Urinary bladder (tissue), 4 donors: ENCODE results near the gene TBL1Y. TPM values are rescaled to one million over a fixed set of nuclear protein-coding genes. Genes with fewer than 3 reads are reported as not detected.
"Not testable (repeated sequence)": the region's sequence is repeated elsewhere in the genome, so short reads cannot be mapped to it uniquely, and the experiment has no call there.

ENCODE experiments used
- DNase-seq: peaks from one replicate; pipeline ENCODE4 v3.0.0-alpha.2; 2015; ENCODE audit errors: extremely low spot score
- H3K27ac ChIP-seq: one replicate; pipeline ENCODE4 v1.5.1; 2013; ENCODE audit warnings: low read depth, mild to moderate bottlenecking, moderate library complexity
- H3K36me3 ChIP-seq: one replicate; pipeline ENCODE4 v1.6.1; 2013; ENCODE audit warnings: mild to moderate bottlenecking, moderate library complexity; ENCODE audit not compliant: insufficient read depth
- H3K4me1 ChIP-seq: one replicate; pipeline ENCODE4 v1.6.1; 2013; ENCODE audit warnings: mild to moderate bottlenecking, moderate library complexity; ENCODE audit not compliant: insufficient read depth
- H3K4me3 ChIP-seq: one replicate; pipeline ENCODE4 v1.5.1; 2013; ENCODE audit warnings: low read depth, low read length
- WGBS: extraction: QIAGEN DNeasy Blood & Tissue Kit; methylation state at CpG from one replicate; pipeline ENCODE4 v1.1.7; 2013; 5-methylcytosine and 5-hydroxymethylcytosine counted together
- polyA plus RNA-seq: library from polyadenylated mRNA; stranded (reverse); fragments of 200-250 nt; gene quantifications from one replicate; pipeline ENCODE4 v1.2.3, GENCODE V29; 2013
- total RNA-seq: library from RNA; depleted of rRNA; stranded (reverse); fragments of >200 nt; gene quantifications from one replicate; pipeline ENCODE4 v1.2.3, GENCODE V29; 2014
- donor health status: healthy with polysubstance abuse.
- donor health status: healthy.

Gene TBL1Y
- total and polyA plus RNA-seq, 2 donors: 0.25 TPM; not detected in 1

DNA sequence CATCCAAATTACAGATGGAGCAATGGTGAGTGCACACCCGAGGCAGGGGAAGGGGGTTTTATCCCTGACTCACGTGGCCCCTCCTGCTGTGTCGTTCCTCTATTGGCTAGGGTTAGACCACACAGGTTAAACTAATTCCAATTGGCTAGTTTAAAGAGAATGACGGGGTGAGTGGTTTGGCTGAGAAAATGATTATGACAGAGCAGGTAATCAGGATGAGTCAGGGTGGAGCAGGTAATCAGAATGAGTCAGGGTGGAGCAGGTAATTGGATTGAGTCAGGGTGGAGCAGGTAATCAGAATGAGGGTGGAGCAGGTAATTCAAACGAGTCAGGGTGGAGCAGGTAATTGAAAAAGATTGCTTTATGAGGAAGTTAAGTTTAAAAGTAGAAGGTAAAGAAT lies 146.4 kb downstream of the TBL1Y start:
- 72% methylated on average over 5 of the region's 5 CpGs for WGBS
- H3K36me3 ChIP-seq: no peaks in the 10 kb centered on the region
- no peak overlapping the region for H3K4me3 ChIP-seq
- H3K4me1 ChIP-seq: no peaks in the 10 kb centered on the region
- no peak overlapping the region for H3K27ac ChIP-seq
- no peak for DNase-seq

DNA sequence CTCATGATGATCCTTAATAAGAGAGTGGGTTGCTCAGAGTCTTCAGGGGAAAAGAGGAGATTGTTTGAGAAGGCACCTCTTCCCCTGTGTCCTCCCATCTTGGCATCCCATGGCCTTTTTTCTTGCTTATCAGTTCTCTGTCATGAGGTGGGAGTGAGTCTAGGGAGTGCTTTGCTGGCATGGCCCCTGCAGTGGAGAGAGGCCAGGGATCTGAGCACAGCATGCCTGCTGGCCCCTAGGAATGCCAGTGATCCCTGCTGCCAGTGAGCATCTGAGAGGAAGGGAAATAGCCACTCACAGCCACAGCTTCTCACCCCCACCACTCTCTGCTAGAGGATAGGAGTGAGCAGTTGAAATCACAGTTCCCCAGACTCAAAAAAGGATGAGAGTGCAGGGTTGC lies 168.2 kb downstream of the TBL1Y start:
- Histone ChIP-seq H3K4me3 (no peak overlapping the region), H3K36me3 (no peaks in the 10 kb centered on the region), H3K27ac (no peak overlapping the region), H3K4me1 (peaks cover 2% of the 10 kb centered on the region)
- no peak for DNase-seq

DNA sequence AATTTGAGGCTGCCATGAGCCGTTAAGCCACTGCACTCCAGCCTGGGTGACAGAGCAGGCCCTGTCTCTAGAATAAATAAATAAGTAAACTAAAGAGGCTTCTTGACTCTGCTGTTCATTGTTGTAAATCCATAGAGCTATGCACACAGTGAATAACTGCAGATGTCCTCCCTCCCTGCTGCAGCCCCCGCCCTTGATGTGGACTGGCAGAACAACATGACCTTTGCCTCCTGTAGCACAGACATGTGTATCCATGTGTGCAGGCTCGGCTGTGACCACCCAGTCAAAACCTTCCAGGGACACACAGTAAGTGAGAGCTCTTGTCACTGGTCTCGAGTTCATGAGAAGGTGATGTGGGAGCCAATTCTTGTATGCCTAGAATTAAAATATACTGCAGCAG lies 170.1 kb downstream of the TBL1Y start:
- H3K4me3 ChIP-seq, H3K27ac ChIP-seq, H3K36me3 ChIP-seq, DNase-seq, H3K4me1 ChIP-seq: not testable (repeated sequence)
- WGBS: 86% methylated on average over 4 of the region's 4 CpGs

DNA sequence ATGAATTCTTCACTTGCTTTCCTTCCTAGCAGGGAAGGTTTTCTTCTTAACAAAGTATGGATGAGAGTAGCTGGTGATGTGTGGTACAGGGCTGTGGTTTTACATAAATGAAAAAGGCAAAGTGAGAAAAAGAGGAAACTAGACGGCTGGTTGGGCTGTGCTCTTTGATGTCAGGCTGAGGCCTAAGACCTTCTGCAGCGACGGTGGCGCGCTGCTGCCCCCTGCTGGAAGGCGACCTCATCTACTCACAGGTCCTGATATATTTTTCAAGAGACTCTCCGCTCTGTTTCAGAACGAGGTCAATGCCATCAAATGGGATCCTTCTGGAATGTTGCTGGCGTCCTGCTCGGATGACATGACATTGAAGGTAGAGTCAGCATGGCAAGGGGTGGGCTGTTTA lies 175.1 kb downstream of the TBL1Y start:
- peak; percentile 5 for DNase-seq
- WGBS: 3% methylated on average over 10 of the region's 10 CpGs
- H3K4me1 ChIP-seq: peaks cover 2% of the 10 kb centered on the region
- H3K27ac ChIP-seq: no peak overlapping the region
- no peak overlapping the region for H3K4me3 ChIP-seq
- H3K36me3 ChIP-seq: no peaks in the 10 kb centered on the region

DNA sequence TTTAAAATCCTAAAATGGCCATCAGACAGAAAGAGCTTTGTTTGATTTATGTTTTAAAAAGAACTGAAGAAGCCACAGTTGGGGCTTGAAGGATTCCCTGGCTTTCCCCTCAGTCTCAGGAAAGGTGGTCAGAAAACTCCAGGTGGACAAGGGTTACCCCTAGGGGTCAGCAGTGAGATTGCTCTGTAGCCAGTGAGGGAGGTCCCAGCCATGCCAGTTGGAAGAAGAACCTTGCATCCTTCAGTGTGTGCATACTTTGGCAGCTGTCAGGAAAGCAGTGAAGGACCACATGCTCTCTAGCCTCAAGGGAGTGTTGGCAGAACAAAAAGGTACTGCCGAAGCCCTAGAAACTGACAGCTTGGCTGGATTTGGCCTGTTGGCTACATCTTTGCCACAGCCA lies 182.3 kb downstream of the TBL1Y start:
- 93% methylated on average over 1 of the region's 1 CpG for WGBS
- Histone ChIP-seq H3K4me3 (no peak overlapping the region), H3K36me3 (no peaks in the 10 kb centered on the region), H3K4me1 (no peaks in the 10 kb centered on the region), H3K27ac (no peak overlapping the region)
- DNase-seq: no peak

DNA sequence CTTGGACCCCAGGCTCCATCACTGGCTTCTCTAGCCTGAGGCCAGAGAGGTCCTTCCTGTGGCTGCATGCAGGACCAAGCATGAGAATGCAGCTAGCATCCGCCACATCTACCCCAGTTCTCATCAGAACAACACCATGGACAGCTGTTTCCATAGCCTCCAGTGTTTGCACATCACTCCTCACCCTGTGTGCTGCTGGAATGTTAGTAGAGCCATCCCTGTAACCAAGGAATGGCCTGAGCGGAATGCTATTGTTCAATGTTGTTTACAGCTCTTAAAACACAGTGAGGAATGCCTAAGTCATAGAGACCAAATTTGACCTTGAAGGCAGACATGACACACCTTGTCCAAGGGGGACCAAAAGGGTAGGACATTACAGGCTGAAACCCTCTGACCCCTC lies 183.9 kb downstream of the TBL1Y start:
- no peak for DNase-seq
- 98% methylated on average over 2 of the region's 2 CpGs for WGBS
- no peaks in the 10 kb centered on the region for H3K4me1 ChIP-seq
- H3K4me3 ChIP-seq: no peak overlapping the region
- no peak overlapping the region for H3K27ac ChIP-seq
- no peaks in the 10 kb centered on the region for H3K36me3 ChIP-seq

DNA sequence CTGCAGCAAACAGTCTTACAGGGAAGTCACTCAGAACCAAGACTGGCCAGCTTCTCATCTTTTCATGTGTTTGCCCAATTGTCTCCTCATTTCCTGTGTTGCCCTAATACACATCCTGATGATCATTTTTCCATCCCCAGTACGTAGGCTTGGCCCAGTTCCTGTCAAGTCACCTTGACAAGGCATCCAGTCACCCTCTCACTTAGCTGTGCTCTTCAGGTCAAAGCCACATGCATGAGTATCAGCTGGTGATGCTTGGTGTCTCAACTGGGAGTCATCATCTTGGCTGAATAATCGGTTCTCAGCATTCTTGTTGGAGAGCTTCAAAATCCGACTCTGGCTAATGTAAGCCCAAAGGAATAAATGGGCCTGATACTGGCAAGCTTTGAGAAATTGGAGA lies 186.5 kb downstream of the TBL1Y start:
- Histone ChIP-seq H3K36me3 (no peaks in the 10 kb centered on the region), H3K4me3 (no peak overlapping the region), H3K27ac (no peak overlapping the region), H3K4me1 (no peaks in the 10 kb centered on the region)
- DNase-seq: no peak
- 90% methylated on average over 3 of the region's 3 CpGs for WGBS

DNA sequence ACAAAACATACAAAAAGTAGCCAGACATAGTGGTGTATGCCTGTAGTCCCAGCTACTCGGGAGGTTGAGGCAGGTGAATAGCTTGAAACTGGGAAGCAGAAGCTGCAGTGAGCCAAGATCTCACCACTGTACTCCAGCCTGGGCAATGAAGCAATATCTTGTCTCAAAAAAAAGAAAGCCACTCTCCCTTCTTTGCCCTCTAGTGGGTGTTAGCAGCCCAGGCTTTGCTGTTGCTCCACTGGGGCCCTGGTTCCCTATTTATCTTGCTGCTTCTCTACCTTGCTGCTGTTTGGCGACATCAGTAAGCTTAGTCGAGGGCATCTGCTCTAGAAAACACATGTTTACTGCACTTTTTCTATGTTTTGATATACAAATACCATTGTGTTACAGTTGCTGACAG lies 189.2 kb downstream of the TBL1Y start:
- Histone ChIP-seq H3K36me3 (no peaks in the 10 kb centered on the region), H3K27ac (no peak overlapping the region), H3K4me1 (no peaks in the 10 kb centered on the region), H3K4me3 (no peak overlapping the region)
- no peak for DNase-seq
- 83% methylated on average over 3 of the region's 3 CpGs for WGBS

DNA sequence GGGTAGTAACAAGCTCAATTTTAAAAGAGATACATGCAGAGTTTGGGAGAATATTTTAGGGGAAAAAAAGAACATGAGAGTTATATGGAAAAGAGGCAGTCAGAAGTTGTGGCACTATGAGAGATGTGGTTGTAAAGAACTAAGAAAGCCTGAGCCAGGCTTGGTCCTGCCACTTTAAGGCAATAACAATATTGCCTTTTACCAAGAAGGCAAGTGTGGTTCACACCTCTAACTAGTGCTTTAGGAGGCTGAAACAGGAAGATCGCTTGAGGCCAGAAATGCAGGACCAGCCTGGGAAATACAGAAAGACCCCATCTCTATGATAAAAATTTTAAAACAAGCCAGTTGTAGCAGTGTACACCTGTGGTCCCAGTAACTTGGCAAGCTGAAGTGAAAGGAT lies 192.2 kb downstream of the TBL1Y start:
- H3K4me3 ChIP-seq: no peak overlapping the region
- WGBS: 89% methylated on average over 1 of the region's 1 CpG
- no peak for DNase-seq
- no peaks in the 10 kb centered on the region for H3K36me3 ChIP-seq
- no peak overlapping the region for H3K27ac ChIP-seq
- no peaks in the 10 kb centered on the region for H3K4me1 ChIP-seq

DNA sequence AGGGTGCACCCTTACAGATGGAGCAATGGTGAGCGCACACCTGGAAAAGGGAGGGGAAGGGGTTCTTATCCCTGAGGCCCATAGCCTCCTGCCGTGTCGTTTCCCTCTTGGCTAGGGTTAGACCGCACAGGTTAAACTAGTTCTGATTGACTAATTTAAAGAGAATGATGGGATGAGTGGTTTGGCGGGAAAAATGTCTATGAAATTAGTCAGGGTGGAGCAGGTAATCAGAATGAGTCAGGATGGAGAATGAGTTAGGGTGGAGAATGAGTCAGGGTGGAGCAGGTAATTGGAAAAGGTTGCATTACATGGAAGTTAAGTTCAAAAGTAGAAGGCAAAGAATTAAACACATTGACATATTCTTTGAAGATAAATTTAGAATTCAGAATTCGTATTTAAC lies 196.7 kb downstream of the TBL1Y start:
- no peak overlapping the region for H3K27ac ChIP-seq
- H3K36me3 ChIP-seq: no peaks in the 10 kb centered on the region
- no peak overlapping the region for H3K4me3 ChIP-seq
- DNase-seq: no peak
- H3K4me1 ChIP-seq: no peaks in the 10 kb centered on the region
- 95% methylated on average over 6 of the region's 6 CpGs for WGBS

DNA sequence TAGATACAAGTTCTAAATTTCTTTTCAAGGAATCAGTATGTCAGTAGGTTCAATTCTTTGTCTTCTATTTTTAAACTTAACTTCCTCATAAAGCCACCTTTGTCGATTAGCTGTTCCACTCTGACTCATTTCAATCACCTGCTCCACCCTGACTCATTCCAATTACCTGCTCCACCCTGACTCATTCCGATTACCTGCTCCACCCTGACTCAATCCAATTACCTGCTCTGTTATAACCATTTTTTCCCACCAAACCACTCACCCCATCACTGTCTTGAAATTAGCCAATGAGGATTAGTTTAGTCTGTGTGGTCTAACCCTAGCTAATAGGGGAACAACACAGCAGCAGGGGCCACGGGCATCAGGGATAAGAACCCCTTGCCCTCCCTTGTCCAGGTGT lies 199.6 kb downstream of the TBL1Y start:
- Histone ChIP-seq H3K4me3 (no peak overlapping the region), H3K36me3 (no peaks in the 10 kb centered on the region), H3K4me1 (no peaks in the 10 kb centered on the region), H3K27ac (no peak overlapping the region)
- WGBS: 85% methylated on average over 3 of the region's 3 CpGs
- no peak for DNase-seq

DNA sequence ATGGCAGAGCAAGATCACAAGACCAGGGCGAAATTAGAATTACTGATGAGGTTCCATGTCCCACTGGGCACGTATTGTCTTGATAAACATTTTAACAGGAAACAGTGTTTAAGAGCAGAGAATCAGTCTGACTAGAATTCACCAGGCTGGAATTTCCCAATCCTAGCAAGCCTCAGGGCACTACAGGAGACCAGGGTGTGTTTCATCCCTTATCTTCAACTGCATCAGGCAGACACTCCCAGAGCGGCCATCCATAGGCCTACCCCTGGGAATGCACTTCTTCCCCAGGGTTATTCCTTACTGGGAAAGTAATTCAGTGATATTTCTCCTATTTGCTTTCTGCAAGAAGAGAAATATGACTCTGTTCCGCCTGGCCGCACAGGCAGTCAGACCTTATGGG lies 205.4 kb downstream of the TBL1Y start:
- Histone ChIP-seq H3K36me3 (no peaks in the 10 kb centered on the region), H3K27ac (no peak overlapping the region), H3K4me1 (no peaks in the 10 kb centered on the region), H3K4me3 (no peak overlapping the region)
- DNase-seq: no peak
- WGBS: 93% methylated on average over 5 of the region's 5 CpGs

DNA sequence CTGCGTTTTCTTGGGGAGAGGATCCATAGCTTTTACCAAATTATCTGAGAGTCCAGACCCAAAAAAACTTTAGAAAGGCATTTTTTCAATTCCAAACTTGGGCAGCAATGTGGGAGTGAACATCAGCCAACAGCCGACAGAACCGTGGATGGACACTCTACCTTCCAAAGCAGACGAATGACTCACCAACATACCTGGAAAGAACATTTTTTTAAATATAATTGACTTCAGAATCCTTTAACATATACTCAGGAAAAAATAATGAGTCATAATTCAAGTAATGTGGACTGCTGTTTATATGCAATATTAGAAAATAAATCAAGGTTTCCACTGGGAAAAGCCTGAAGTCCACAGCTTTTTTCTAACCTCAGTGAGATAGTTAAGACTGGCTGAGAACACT lies 211.7 kb downstream of the TBL1Y start:
- WGBS: 70% methylated on average over 4 of the region's 4 CpGs
- Histone ChIP-seq H3K4me3 (no peak overlapping the region), H3K4me1 (no peaks in the 10 kb centered on the region), H3K27ac (no peak overlapping the region), H3K36me3 (no peaks in the 10 kb centered on the region)
- DNase-seq: no peak

DNA sequence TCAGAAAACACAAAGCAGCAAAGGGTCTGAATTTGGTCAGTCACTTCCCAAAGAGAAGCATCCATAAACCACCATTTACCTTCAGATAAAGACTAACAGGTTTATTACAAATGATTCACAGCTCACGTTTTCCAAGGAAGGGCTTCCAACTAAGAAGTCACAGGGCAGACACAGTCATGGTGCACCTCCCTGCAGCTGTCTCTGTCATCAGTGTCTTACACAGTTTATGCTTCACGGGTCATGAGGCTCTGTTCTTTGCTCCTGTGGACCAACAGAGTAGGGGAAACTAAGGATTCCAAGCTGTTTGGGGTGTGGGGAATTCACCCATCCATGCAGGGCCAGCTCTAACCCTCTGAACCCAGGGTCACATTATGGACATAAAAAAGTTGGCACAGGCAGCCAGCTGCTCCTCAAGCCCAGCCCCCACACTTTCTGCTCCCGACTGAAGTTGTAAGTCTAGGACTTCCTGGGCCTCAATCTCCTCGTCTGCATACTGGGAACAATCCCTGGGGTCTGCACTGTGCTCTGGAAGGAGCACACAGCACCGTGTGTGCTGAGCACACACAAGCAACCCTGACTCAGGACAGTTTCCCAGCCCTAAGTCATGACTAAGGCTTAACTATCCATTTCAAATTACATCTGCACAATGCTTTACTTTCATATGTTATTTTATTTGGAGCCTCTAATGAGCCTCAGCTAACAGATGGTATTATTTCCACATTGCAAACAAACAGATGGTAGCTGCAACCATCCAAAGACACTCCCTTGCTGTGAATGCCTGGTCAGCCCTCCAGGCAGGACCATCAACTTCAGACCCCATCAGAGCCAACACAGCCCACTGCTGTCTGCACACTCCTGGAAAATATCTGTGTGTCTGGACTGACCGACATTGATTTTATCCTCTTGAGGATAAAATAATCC lies 214.9 kb downstream of the TBL1Y start:
- H3K27ac ChIP-seq: no peak overlapping the region
- WGBS: 39% methylated on average over 6 of the region's 6 CpGs
- H3K4me1 ChIP-seq: no peaks in the 10 kb centered on the region
- H3K4me3 ChIP-seq: no peak overlapping the region
- H3K36me3 ChIP-seq: no peaks in the 10 kb centered on the region
- no peak for DNase-seq
